GM23338 (cell line): ENCODE measurements around the gene ETNK1.

Experiments used
- CTCF ChIP-seq, 2 experiments: fragments of 200-600 bp in 1 of 2; sonication (generic) in 1 of 2; conservative IDR thresholded peaks; 2 replicates each; pipeline versions ENCODE4 v1.5.1 to v1.6.1; 2016 to 2017; ENCODE audit warnings: antibody characterized with exemption in 2 of 2, low read depth in 2 of 2, mild to moderate bottlenecking in 2 of 2, moderate library complexity in 1 of 2
- JUNB ChIP-seq: IDR thresholded peaks from one replicate; pipeline ENCODE4 v1.6.1; 2016; ENCODE audit warnings: antibody characterized with exemption; ENCODE audit not compliant: unreplicated experiment
- REST ChIP-seq: IDR thresholded peaks from one replicate; pipeline ENCODE4 v1.6.1; 2018; ENCODE audit warnings: antibody characterized with exemption; ENCODE audit not compliant: unreplicated experiment

DNA sequence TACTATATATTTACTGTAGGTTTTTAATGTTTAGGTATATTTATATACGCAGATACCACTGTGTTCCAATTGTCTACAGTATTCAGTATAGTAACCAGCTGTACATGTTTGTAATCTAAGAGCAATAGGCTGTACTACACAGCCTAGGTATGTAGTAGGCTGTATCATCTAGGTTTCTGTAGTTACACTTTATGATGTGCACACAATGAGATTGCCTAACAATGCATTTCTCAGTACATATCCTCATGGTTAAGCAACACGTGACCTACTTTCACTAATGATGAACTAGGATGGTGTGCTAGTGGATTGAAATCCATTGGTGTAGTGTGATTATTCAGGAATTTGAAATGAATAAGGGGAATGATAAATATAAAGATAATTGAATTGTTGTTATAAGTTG, 77.7 kb downstream of the ETNK1 start:
- no peak for TF ChIP-seq CTCF (conservative IDR thresholded peaks at IDR 0.05; ENCODE audit: low read depth in 2 of 2)
- no peak for TF ChIP-seq REST
- TF ChIP-seq JUNB, result no peak
